NB4 (cell line): ENCODE results near the gene FAM83D.

Source experiments
- DNase-seq: peaks from one replicate; pipeline ENCODE4 v3.0.0; 2010; ENCODE audit warnings: low read depth
- H3K4me3 ChIP-seq: one replicate; pipeline ENCODE4 v1.5.1; 2011; ENCODE audit warnings: mild to moderate bottlenecking, low read depth, low read length, moderate library complexity
- MAX ChIP-seq: IDR thresholded peaks from 2 replicates; pipeline ENCODE4 v1.6.1; 2011; ENCODE audit warnings: low read depth, low read length
- MYC ChIP-seq: IDR thresholded peaks from 2 replicates; pipeline ENCODE4 v1.6.1; 2011; ENCODE audit warnings: low read depth, low read length
- POLR2A ChIP-seq: IDR thresholded peaks from 2 replicates; pipeline ENCODE4 v1.6.1; 2011; ENCODE audit warnings: mild to moderate bottlenecking; ENCODE audit not compliant: insufficient read length; ENCODE audit errors: extremely low read depth
- TF ChIP-seq, protein P1 (sequence below): IDR thresholded peaks from one replicate; pipeline ENCODE4 v1.5.1; 2012; ENCODE audit warnings: low read depth, low read length

The FAM83D gene

DNA sequence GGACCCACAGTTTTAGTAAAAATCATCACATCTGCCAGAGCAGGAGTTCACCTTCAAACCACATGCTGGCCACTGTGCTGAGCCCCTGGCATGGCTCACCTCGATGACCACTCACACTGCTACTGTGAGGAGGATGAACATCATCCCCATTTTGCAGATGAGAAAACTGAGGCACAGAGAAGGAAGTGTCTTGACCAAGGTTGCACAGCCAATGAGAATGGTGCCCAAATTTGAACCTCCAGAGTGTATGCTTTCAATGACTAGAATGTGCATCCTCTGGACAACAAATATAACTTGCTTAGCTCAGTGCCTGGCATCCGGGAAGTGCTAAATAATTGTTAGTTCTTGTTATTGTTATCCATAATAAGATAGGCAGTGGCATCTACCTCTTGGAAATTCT is 37.2 kb upstream of the FAM83D start:
- no peak overlapping the region for H3K4me3 ChIP-seq
- no peak for DNase-seq
- TF ChIP-seq, protein P1, sequence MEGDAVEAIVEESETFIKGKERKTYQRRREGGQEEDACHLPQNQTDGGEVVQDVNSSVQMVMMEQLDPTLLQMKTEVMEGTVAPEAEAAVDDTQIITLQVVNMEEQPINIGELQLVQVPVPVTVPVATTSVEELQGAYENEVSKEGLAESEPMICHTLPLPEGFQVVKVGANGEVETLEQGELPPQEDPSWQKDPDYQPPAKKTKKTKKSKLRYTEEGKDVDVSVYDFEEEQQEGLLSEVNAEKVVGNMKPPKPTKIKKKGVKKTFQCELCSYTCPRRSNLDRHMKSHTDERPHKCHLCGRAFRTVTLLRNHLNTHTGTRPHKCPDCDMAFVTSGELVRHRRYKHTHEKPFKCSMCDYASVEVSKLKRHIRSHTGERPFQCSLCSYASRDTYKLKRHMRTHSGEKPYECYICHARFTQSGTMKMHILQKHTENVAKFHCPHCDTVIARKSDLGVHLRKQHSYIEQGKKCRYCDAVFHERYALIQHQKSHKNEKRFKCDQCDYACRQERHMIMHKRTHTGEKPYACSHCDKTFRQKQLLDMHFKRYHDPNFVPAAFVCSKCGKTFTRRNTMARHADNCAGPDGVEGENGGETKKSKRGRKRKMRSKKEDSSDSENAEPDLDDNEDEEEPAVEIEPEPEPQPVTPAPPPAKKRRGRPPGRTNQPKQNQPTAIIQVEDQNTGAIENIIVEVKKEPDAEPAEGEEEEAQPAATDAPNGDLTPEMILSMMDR, result no peak
- TF ChIP-seq MYC (no peak), POLR2A (no peak), MAX (no peak)

- TF ChIP-seq POLR2A (no peak), MAX (peak; percentile 34; the same call in 1 of the 2 replicates)
- no peak overlapping the region for H3K4me3 ChIP-seq
- no peak for DNase-seq
Observed at GRCh38 chr20:38889792-38890496, 36.3 kb upstream of the FAM83D start.

DNA sequence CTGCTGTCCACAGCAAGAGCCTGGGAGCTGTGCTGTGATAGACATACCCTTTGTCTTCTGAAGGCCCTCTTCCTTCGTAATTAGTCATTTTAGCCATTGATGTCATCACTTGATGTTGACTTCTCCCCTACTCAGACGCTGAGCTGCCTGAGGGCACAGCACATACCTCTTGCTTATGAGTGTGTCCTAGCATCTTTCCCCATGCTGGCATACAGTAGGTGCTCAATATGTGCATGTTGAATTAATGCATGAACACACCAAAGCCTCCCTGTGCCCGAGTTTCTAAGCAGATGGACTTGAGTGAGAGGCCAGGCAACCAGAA is 35.8 kb upstream of the FAM83D start:
- H3K4me3 ChIP-seq, result no peak overlapping the region
- TF ChIP-seq, protein P1, result no peak
- TF ChIP-seq MAX, result no peak
- no peak for DNase-seq

DNA sequence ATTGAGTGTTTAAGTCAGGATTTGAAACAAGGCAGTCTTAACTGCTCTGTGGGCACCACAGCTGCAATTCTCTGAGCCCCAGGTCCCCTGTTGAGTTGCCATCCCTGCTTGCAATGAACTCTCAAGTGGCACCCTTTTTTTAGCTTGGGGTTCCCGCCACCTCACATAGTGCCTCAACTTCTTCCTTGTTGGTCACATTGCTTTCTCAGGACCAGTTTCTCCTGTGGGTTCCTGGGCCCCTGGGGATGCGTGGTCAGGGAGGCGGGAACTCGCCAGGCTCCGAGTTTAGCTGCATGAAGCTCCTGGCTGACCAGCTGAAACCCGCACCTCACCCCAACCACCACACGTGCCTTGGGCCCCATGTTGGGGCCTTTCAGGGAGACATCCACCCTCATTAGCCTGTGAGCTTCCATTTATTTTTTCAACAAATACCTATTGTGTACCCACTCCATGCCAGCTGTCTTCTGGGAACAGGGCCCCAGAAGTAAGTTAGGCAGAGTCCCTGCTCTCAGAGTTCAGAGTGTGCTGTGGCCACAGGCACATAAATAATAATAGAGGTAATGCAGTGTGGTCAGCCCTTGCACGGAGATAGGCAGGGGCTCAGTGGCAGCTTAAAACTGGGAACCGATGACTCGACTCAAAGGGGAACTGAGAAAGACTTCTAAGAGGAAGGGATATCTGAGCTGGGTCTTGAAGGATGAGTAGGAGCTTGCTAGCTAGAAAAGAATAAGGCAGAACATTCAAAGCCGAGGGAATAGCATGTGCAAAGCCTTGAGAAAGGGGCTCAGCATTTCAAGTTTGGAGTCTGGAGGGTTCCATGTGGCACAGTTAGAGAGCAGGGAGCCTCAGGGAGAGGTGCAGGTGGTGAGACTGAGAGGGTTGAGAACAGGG is 33.9 kb upstream of the FAM83D start:
- peak; percentile 69 for DNase-seq
- TF ChIP-seq MAX, result no peak
- TF ChIP-seq MYC, result no peak
- TF ChIP-seq, protein P1, result no peak
- TF ChIP-seq POLR2A, result no peak
- H3K4me3 ChIP-seq, result no peak overlapping the region

- TF ChIP-seq MYC (no peak), MAX (no peak), POLR2A (no peak)
- TF ChIP-seq, protein P1, result no peak
Observed at GRCh38 chr20:38893056-38893564, 33.1 kb upstream of the FAM83D start.

GRCh38 chr20:38893565-38894090 is 32.6 kb upstream of the FAM83D start:
- TF ChIP-seq MAX (peak; percentile 51), MYC (peak; percentile 61), POLR2A (no peak)
- TF ChIP-seq, protein P1, result peak; percentile 94
- DNase-seq, result peak; percentile 70
- no peak overlapping the region for H3K4me3 ChIP-seq

More at GRCh38 chr20:38893056-38893564, 33.1 kb upstream of the FAM83D start:
- H3K4me3 ChIP-seq, result no peak overlapping the region
- no peak for DNase-seq
